ENCODE measurements around the gene GNAQ. TPM values are rescaled to one million over a fixed set of nuclear protein-coding genes. Genes with fewer than 3 reads are reported as not detected.
"Not testable (repeated sequence)": the region's sequence is repeated elsewhere in the genome, so short reads cannot be mapped to it uniquely, and the experiment has no call there.

The GNAQ gene
- total and polyA plus RNA-seq, 2 experiments from 2014 or later, result 25.7 to 47.9 TPM

DNA sequence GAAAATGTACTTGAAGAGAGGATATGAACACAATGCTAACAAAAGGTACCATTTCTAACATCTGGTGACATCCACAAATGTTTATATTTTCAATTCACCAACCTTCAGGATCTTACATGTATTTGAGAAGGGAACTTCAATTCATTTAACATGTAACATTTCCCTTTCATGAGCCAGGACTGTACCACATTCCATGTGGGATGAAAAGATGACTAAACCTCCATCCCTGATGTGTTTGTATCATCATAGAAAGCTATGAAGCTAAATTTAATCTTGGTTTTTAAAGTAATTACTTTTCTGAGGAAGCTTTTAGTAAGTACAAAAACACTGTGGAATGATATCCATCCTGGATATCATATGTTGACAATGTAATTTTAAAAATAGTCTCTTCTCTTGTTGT, 305.3 kb downstream of the GNAQ start:
- H3K9me3 ChIP-seq (ENCODE audit: low read depth), result no peaks in the 10 kb centered on the region
- no peak for TF ChIP-seq EZH2phosphoT487 (IDR thresholded peaks at IDR 0.05; ENCODE audit: low read depth, severe bottlenecking, unreplicated experiment)
- H3K4me2 ChIP-seq, result no peak overlapping the region
- H3K36me3 ChIP-seq (replicated peaks; ENCODE audit: insufficient read depth, low read depth), result peaks cover 12% of the 10 kb centered on the region
- no peaks in the 10 kb centered on the region for H3K4me1 ChIP-seq (ENCODE audit: insufficient read depth)
- no peaks in the 10 kb centered on the region for H3K9me2 ChIP-seq (replicated peaks; ENCODE audit: insufficient read depth)
- no peak for DNase-seq (ENCODE audit: low spot score)
- H2AFZ ChIP-seq, result no peak overlapping the region
- H3K27me3 ChIP-seq, result no peaks in the 10 kb centered on the region
- no peak overlapping the region for H3K4me3 ChIP-seq
- no peaks in the 10 kb centered on the region for H4K20me1 ChIP-seq (ENCODE audit: insufficient read depth, poor library complexity, severe bottlenecking)
- no peak overlapping the region for H3K27ac ChIP-seq
- no peaks in the 10 kb centered on the region for H3K79me2 ChIP-seq

DNA sequence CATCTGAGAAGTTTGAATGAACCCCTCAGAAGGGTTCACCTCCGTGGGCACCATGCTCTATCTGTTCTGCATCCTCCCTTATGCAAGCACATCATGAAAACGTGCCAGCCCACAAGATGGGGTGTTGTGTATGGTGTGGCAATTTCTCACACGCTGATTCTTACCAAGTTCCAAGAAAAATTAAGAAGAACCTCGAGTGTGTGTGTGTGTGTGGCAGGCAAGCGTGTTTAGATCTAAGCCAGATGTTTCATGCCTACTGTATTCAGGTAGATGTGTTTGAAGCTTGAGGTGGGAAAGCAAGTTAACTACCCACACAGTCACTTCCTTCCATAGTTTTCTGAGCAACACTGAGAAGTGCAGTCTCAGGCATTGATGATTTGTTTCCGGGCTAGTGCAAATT, 305.8 kb downstream of the GNAQ start:
- 87% methylated on average over 6 of the region's 6 CpGs for WGBS (ENCODE audit: low lambda C conversion rate, missing lambda C conversion rate)

DNA sequence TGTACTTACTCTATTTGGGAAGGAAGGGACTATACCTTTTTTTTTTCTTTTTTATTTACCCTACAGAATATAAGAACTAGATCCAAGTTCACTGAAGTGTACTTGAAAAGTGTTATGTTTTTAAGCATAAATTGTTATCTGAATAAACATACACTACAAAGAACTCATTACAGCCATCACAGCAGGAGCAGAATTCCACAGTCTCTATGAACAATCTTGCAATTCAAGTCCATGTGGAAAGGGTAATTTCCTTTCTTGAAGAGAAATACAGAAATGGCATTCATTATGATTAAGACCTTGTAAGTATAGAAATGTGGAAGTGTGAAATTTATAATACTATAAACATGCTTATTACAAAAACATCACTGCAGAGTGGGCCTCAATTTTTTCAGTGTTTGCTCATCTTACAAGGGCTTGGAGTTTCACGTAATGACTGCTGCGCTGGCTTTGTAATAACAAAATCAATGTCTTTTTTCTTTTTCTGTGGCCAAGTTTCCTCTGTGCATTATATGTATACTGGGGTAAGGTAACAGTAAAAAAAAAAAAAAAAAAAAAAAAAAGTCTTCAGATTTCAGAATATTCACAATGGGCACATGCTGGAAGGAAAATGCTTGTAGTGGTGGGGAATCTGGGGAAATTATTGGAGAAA, 306.4 kb downstream of the GNAQ start:
- Histone ChIP-seq H3K4me3 (no peak overlapping the region), H2AFZ (no peak overlapping the region), H3K79me2 (no peaks in the 10 kb centered on the region), H3K4me1 (ENCODE audit: insufficient read depth) (no peaks in the 10 kb centered on the region), H3K4me2 (no peak overlapping the region), H3K27me3 (no peaks in the 10 kb centered on the region), H3K9me3 (ENCODE audit: low read depth) (no peaks in the 10 kb centered on the region), H3K9me2 (replicated peaks; ENCODE audit: insufficient read depth) (no peaks in the 10 kb centered on the region), H3K36me3 (replicated peaks; ENCODE audit: insufficient read depth, low read depth) (peaks cover 12% of the 10 kb centered on the region), H3K27ac (no peak overlapping the region), H4K20me1 (ENCODE audit: insufficient read depth, poor library complexity, severe bottlenecking) (no peaks in the 10 kb centered on the region)
- no peak for DNase-seq (ENCODE audit: low spot score)
- no peak for TF ChIP-seq EZH2 (IDR thresholded peaks at IDR 0.05; ENCODE audit: borderline replicate concordance)
- TF ChIP-seq, protein P1, sequence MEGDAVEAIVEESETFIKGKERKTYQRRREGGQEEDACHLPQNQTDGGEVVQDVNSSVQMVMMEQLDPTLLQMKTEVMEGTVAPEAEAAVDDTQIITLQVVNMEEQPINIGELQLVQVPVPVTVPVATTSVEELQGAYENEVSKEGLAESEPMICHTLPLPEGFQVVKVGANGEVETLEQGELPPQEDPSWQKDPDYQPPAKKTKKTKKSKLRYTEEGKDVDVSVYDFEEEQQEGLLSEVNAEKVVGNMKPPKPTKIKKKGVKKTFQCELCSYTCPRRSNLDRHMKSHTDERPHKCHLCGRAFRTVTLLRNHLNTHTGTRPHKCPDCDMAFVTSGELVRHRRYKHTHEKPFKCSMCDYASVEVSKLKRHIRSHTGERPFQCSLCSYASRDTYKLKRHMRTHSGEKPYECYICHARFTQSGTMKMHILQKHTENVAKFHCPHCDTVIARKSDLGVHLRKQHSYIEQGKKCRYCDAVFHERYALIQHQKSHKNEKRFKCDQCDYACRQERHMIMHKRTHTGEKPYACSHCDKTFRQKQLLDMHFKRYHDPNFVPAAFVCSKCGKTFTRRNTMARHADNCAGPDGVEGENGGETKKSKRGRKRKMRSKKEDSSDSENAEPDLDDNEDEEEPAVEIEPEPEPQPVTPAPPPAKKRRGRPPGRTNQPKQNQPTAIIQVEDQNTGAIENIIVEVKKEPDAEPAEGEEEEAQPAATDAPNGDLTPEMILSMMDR (IDR thresholded peaks at IDR 0.05; ENCODE audit: poor library complexity), result no peak
- TF ChIP-seq EZH2phosphoT487 (IDR thresholded peaks at IDR 0.05; ENCODE audit: low read depth, severe bottlenecking, unreplicated experiment), result no peak
- 52% methylated on average over 2 of the region's 2 CpGs for WGBS (ENCODE audit: low lambda C conversion rate, missing lambda C conversion rate)

More for the DNA sequence above, 305.8 kb downstream of the GNAQ start:
- Histone ChIP-seq H3K9me3 (ENCODE audit: low read depth) (no peaks in the 10 kb centered on the region), H3K79me2 (no peaks in the 10 kb centered on the region), H3K9me2 (replicated peaks; ENCODE audit: insufficient read depth) (no peaks in the 10 kb centered on the region), H3K27me3 (no peaks in the 10 kb centered on the region), H2AFZ (no peak overlapping the region), H3K36me3 (replicated peaks; ENCODE audit: insufficient read depth, low read depth) (peaks cover 12% of the 10 kb centered on the region), H3K4me2 (no peak overlapping the region), H3K27ac (no peak overlapping the region), H3K4me3 (no peak overlapping the region), H4K20me1 (ENCODE audit: insufficient read depth, poor library complexity, severe bottlenecking) (no peaks in the 10 kb centered on the region), H3K4me1 (ENCODE audit: insufficient read depth) (no peaks in the 10 kb centered on the region)
- no peak for DNase-seq (ENCODE audit: low spot score)
- TF ChIP-seq, protein P1 (IDR thresholded peaks at IDR 0.05; ENCODE audit: poor library complexity), result no peak
- TF ChIP-seq EZH2 (IDR thresholded peaks at IDR 0.05; ENCODE audit: borderline replicate concordance) (no peak), EZH2phosphoT487 (IDR thresholded peaks at IDR 0.05; ENCODE audit: low read depth, severe bottlenecking, unreplicated experiment) (no peak)

DNA sequence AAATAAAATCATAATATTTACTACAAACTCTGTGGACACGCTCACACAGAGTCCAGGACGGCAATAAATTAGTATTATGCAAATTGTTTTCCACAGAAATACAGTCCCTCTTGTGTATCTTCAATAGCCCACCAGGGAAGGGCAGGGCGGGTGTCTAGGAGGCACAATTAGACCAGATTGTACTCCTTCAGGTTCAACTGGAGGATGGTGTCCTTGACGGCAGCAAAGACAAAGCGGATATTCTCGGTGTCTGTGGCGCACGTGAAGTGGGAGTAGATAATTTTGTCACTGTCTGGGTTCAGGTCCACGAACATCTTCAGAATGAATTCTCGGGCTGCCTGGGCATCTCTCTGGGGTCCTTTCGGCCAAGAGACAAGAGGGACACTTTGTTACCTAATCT, 310.5 kb downstream of the GNAQ start:
- not testable (repeated sequence) for H3K4me2 ChIP-seq; H3K9me3 ChIP-seq (ENCODE audit: low read depth); DNase-seq (ENCODE audit: low spot score); H4K20me1 ChIP-seq (ENCODE audit: insufficient read depth, poor library complexity, severe bottlenecking); H3K4me3 ChIP-seq; H3K79me2 ChIP-seq; H3K9me2 ChIP-seq (replicated peaks; ENCODE audit: insufficient read depth); H2AFZ ChIP-seq; H3K27me3 ChIP-seq; H3K27ac ChIP-seq; H3K36me3 ChIP-seq (replicated peaks; ENCODE audit: insufficient read depth, low read depth); H3K4me1 ChIP-seq (ENCODE audit: insufficient read depth)
- WGBS (ENCODE audit: low lambda C conversion rate, missing lambda C conversion rate), result 92% methylated on average over 11 of the region's 11 CpGs
